AG09309 (cell line): ENCODE data around the gene F13A1.

Experiments used
- DNase-seq: peaks from one replicate; pipeline ENCODE4 v3.0.0-alpha.2; 2010; ENCODE audit warnings: low read depth
- H3K4me3 ChIP-seq: 2 replicates; pipeline ENCODE4 v1.5.1; 2011; ENCODE audit warnings: mild to moderate bottlenecking, low read depth, low read length, moderate library complexity; ENCODE audit not compliant: control insufficient read depth
- TF ChIP-seq, protein P1 (sequence below): IDR thresholded peaks from 2 replicates; pipeline ENCODE4 v1.5.1; 2011; ENCODE audit warnings: mild to moderate bottlenecking, low read depth, low read length, inconsistent platforms; ENCODE audit not compliant: insufficient read depth, control insufficient read depth; ENCODE audit errors: missing control alignments

F13A1 gene

DNA sequence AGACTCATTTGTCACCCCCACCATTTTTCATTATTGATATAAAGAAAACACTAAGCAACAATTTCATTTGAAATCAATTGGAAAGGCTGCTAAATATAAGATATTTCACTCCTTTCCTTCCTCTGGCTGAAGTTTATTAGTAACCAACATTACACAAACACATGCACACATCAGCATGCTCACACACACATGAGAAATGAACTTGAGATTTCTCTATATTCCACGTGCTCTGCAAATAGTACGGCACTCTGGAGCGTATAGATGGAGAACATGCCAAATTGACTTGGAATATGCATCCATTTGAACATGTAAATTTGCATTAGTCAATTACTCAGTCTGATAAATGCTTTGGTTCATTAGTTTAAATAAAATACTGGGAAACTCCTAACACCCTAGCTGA is 37.1 kb upstream of the F13A1 start:
- H3K4me3 ChIP-seq: no peak overlapping the region
- no peak for DNase-seq
- TF ChIP-seq, protein P1, sequence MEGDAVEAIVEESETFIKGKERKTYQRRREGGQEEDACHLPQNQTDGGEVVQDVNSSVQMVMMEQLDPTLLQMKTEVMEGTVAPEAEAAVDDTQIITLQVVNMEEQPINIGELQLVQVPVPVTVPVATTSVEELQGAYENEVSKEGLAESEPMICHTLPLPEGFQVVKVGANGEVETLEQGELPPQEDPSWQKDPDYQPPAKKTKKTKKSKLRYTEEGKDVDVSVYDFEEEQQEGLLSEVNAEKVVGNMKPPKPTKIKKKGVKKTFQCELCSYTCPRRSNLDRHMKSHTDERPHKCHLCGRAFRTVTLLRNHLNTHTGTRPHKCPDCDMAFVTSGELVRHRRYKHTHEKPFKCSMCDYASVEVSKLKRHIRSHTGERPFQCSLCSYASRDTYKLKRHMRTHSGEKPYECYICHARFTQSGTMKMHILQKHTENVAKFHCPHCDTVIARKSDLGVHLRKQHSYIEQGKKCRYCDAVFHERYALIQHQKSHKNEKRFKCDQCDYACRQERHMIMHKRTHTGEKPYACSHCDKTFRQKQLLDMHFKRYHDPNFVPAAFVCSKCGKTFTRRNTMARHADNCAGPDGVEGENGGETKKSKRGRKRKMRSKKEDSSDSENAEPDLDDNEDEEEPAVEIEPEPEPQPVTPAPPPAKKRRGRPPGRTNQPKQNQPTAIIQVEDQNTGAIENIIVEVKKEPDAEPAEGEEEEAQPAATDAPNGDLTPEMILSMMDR: no peak

DNA sequence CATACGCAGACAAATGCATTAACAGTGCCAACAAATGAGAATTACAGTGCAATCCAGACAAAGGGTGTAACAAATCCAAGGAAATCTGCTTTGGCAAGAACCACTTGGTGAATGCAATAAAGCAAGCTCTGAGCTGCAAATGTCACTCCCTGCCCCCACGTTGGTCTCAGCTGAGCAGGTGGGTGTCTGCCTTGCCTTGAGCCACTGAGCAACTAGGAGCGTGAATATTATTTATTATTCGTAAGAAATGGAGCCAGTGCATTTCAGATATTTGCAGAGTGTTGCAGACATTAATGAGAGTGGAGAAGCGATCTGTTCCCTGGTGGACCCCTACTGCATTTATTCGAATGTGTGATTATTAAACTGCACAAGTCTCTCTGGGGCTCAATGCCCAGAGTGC is 36.6 kb upstream of the F13A1 start:
- TF ChIP-seq, protein P1: no peak
- DNase-seq: no peak
- H3K4me3 ChIP-seq: no peak overlapping the region

DNA sequence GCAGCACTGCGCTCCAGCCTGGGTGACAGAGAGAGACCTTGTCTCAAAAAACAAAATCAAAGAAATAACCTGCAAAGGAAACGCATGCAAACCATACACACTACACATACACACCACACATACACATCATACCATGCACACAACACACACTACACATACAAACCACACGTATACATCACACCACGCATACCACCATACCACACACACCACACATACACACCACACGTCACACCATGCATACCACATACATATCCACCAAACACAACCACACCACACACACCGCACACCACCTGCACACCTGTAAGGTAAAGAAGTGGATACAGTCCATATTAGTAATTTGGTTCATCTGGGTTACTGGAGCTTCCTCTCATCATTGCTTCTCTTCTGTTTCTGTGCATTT is 32.3 kb upstream of the F13A1 start:
- TF ChIP-seq, protein P1: no peak
- DNase-seq: no peak

DNA sequence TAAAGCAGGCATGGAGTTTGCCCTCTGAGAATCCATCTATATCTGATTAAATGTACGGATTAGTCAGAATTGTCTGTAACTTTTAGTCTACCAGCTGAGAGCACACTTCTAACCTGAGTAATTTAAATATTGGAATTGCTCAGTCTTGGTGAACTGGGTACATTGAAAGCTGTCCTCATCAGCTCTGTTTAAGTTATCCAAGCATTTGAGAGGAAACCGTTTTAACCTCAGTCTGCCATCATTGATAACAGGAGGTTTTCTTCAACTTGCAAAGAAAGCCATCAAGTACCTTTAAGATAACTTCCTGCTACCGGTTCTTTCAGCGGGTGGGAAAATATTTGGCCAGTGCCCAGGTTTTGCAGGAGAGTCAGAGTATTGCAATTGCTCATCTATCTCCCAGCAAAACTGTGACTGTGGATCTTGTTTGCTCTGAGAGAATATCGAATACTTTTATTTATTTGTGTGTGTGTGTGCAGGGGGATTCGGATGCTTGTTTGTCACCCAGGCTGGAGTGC is 31.1 kb upstream of the F13A1 start:
- TF ChIP-seq, protein P1: no peak
- no peak for DNase-seq

More for the DNA sequence above, 32.3 kb upstream of the F13A1 start:
- H3K4me3 ChIP-seq: no peak overlapping the region

DNA sequence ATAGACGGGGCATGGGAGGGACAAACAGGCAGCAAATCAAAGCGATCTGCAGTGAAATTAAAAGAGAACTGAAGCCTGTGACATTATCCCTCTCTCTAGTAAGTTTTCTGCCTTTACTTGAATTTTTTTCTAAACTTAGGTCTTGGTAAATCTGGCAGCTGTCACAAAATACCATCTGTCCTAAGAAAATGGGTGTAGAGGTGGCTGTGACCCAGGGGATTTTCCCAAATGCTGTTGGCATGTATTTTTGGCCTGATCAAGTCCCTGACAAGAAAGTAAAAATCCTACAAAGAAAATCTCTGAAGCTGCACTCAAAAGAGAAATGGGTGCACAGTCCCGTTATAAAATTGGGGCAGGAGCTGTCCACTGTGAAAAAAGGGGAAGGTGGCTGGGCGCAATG is 30.2 kb upstream of the F13A1 start:
- no peak for DNase-seq
- no peak overlapping the region for H3K4me3 ChIP-seq
- TF ChIP-seq, protein P1: no peak

More for the DNA sequence above, 31.1 kb upstream of the F13A1 start:
- H3K4me3 ChIP-seq: no peak overlapping the region

GRCh38 chr6:6348256-6348655 is 27.8 kb upstream of the F13A1 start:
- H3K4me3 ChIP-seq: no peak overlapping the region
- DNase-seq: no peak
- TF ChIP-seq, protein P1: no peak

DNA sequence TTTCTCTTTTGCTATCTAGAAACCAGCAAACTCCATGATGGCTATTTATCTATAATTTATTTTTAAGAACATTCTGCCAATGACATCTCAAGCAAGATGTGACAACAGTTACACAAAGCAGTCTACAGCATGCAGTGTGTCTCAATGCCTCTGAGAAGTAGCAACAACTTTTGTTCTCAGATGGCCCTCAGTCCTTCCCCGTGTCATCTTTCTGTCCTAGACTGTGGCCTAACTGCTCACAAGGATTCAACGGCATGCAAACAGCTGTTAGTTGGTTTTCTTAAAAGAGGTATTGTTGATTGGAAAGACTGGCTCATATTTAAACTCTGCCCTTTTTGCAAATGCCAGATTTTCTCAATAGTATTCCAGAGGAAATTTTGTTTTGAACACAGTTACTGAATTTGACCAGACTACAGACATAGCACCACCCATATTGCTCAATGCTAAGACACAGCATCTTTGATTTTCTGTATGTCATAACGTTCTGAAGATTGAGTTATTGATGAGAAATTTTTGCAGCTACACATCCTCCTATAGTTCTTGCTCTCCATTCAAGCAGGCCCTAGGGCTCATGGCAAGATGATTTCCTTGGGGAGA is 26.1 kb upstream of the F13A1 start:
- DNase-seq: no peak
- H3K4me3 ChIP-seq: no peak overlapping the region
- TF ChIP-seq, protein P1: no peak
